Liver (tissue), 3 donors: ENCODE measurements around the gene CES2.

Experiments
- EGR1 ChIP-seq, 2 donors: IDR thresholded peaks; 2 replicates each; pipeline ENCODE4 v1.6.1; 2016 to 2018; ENCODE audit warnings: antibody characterized with exemption in 2 of 2, low read depth in 2 of 2
- GABPA ChIP-seq, 2 donors: IDR thresholded peaks in 1 of 2; conservative IDR thresholded peaks in 1 of 2; 2 replicates each; pipeline ENCODE4 v1.6.1; 2016; ENCODE audit warnings: antibody characterized with exemption in 2 of 2, mild to moderate bottlenecking in 1 of 2, moderate library complexity in 1 of 2
- JUND ChIP-seq, 2 donors: IDR thresholded peaks; 2 replicates each; pipeline ENCODE4 v1.6.1; 2016; ENCODE audit warnings: antibody characterized with exemption in 2 of 2
- TF ChIP-seq, protein P1 (sequence below): fragments of 150-350 bp; IDR thresholded peaks from 2 replicates; pipeline ENCODE4 v1.5.1; 2017; ENCODE audit warnings: improper control_type of control experiment, low read depth, low read length; ENCODE audit not compliant: missing input control
- TF ChIP-seq, protein P2 (sequence below): IDR thresholded peaks from 2 replicates; pipeline ENCODE4 v1.6.1; 2016; ENCODE audit warnings: antibody characterized with exemption
- donor health status: healthy.
- donor health status: healthy.

DNA sequence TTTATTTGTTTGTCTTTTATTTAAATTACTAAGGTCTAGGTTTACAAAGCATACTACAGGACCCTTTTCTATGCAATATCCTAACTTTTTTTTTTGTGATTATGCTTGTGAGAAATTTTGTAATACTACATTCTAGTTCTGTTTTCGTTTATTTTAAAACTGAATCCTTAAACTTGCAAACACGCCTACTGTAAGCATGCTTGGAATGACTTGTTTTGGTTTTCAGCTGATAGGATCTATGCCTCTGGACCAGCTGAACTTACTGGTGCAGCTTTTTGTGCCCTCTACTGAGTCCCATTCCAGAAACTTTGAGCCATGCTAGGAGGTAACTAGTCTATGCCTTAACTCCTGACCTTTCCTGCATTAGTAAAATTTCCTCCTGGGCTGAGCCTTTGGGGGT lies 49.0 kb upstream of the CES2 start:
- TF ChIP-seq GABPA (IDR thresholded peaks at IDR 0.05 in 1 of 2, conservative IDR thresholded peaks at IDR 0.05 in 1 of 2) (no peak), EGR1 (IDR thresholded peaks at IDR 0.05; ENCODE audit: low read depth in 2 of 2) (no peak), JUND (IDR thresholded peaks at IDR 0.05) (no peak)
- TF ChIP-seq, protein P1, sequence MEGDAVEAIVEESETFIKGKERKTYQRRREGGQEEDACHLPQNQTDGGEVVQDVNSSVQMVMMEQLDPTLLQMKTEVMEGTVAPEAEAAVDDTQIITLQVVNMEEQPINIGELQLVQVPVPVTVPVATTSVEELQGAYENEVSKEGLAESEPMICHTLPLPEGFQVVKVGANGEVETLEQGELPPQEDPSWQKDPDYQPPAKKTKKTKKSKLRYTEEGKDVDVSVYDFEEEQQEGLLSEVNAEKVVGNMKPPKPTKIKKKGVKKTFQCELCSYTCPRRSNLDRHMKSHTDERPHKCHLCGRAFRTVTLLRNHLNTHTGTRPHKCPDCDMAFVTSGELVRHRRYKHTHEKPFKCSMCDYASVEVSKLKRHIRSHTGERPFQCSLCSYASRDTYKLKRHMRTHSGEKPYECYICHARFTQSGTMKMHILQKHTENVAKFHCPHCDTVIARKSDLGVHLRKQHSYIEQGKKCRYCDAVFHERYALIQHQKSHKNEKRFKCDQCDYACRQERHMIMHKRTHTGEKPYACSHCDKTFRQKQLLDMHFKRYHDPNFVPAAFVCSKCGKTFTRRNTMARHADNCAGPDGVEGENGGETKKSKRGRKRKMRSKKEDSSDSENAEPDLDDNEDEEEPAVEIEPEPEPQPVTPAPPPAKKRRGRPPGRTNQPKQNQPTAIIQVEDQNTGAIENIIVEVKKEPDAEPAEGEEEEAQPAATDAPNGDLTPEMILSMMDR = no peak
- TF ChIP-seq, protein P2, sequence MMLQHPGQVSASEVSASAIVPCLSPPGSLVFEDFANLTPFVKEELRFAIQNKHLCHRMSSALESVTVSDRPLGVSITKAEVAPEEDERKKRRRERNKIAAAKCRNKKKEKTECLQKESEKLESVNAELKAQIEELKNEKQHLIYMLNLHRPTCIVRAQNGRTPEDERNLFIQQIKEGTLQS = no peak
